ENCODE results near the gene PRR35.

The PRR35 gene

DNA sequence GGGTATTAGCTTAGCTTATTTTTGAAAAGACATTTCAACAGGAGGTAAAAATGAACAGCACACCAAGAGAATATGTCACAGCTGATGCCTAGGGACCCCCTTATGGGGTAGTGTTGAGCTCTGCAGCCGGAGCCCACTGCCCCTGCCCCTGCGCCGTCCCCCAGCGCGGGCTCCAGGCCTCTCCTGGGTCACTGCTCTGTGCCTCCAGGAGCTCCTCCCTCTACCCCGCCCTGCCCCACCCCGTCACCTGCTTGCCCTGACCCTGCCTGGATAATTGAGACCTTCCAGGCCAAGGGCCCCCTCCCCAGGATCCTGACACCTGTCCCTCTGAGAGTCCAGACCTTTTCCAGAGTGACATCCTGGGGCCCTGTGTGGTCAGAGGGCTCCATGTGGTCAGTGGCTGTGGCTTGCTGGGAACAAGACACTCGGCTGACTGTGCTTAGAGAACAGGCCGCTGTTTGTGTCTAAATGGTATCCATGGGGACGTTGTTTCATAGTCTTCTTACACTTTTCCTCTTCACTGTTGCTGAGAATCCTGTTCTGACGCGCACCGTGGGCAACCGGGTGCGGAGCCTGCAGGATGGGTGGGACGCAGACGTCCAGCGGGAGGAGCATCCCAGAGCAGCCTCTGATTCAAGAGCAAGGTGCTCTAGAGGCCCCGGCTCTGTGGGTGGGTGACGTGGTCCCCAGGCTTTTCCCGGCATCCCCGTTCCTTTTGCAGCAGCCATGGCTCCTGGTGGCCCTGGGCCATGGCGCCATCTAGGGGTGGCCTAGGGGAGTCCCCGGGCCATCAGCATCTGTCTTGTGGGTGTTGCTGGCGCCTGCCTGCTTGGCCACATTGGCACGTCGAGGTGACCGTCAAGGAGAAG lies 50.6 kb downstream of the PRR35 start:
- no peak overlapping the region for H3K27ac ChIP-seq
- TF ChIP-seq, protein P1, sequence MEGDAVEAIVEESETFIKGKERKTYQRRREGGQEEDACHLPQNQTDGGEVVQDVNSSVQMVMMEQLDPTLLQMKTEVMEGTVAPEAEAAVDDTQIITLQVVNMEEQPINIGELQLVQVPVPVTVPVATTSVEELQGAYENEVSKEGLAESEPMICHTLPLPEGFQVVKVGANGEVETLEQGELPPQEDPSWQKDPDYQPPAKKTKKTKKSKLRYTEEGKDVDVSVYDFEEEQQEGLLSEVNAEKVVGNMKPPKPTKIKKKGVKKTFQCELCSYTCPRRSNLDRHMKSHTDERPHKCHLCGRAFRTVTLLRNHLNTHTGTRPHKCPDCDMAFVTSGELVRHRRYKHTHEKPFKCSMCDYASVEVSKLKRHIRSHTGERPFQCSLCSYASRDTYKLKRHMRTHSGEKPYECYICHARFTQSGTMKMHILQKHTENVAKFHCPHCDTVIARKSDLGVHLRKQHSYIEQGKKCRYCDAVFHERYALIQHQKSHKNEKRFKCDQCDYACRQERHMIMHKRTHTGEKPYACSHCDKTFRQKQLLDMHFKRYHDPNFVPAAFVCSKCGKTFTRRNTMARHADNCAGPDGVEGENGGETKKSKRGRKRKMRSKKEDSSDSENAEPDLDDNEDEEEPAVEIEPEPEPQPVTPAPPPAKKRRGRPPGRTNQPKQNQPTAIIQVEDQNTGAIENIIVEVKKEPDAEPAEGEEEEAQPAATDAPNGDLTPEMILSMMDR (conservative IDR thresholded peaks at IDR 0.05) = no peak; the same call in 1 of the 2 replicates
- no peak for TF ChIP-seq ZFX (IDR thresholded peaks at IDR 0.05)

DNA sequence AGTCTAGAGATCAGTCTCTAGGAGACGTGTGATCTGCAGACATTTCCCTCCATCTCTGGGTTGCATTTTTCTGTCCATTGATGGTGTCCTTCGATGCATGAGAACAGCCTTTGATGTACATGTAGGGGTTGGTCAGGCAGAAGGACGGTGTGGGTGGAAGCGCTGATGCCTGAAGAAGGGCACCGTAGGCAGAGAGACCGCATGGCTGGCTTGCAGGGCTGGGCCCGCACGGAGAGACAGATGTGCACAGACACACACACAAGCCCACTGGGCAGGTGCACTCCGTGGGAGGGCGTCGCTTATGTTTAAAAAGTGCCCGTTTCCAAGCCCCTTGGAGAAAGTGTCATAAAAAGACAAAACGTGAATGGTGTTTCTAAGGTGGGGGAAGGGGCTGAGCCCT lies 54.9 kb downstream of the PRR35 start:
- no peak for TF ChIP-seq ZFX (IDR thresholded peaks at IDR 0.05)
- TF ChIP-seq, protein P1 (conservative IDR thresholded peaks at IDR 0.05) = no peak
- H3K27ac ChIP-seq = no peak overlapping the region
